Activated T-helper 1 cell treated with anti-CD3 and anti-CD28 coated beads, Interleukin-2, amount 50 U/mL, for 16 hours (primary cell): ENCODE results near the gene ZNF579.
A peak's percentile ranks its signal among the peaks of the same experiment; 100 is the strongest.

Source experiments
- DNase-seq, 2 donors: peaks; one replicate each; pipeline ENCODE4 v3.0.0-alpha.2; 2020; ENCODE audit warnings: low read depth in 1 of 2, low spot score in 1 of 2

Gene ZNF579

DNA sequence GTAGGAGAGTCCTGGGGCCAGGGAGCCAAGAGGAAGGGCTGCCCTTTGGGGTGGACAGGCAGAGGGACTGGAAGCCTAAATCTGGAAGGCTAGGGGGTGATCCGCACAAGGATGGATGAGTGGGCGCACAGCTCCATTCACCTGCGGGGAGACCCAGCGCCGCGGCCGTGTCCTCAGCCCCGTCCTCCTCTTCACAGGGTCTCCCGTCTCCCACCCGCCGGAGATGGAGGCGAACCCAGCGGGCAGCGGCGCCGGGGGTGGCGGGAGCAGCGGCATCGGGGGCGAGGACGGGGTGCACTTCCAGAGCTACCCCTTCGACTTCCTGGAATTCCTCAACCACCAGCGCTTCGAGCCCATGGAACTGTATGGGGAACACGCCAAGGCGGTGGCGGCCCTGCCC is 32.7 kb upstream of the ZNF579 start:
- no peak for DNase-seq

DNA sequence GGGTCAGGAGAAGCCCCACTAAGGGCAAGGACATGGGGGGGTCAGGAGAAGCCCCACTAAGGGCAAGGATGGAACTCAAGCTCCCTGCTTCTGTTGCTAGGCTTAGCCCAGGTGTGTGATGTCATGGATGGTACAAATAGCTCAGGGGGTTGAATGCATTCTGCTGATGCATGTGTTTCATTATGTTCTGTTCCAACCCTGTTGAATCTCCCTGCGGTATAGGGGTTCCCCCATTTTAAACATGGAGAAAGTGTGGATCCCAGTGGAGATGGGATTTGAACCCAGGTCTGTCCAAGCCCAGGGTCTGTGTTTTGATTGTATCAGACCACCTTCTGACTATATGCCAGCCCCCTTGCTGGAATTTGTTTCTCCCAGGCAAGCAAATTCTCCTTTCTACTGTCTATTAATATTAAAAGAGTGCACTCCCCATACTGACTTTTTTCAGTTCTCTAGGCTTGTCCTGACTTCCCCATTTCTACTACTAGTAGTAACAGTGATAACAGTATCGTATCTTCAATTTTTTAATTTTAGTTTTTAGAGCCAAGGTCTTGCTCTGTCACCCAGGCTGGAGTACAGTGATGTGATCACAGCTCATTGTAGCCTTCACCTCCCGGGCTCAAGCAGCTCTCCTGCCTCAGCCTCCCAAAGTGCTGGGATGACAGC is 31.5 kb upstream of the ZNF579 start:
- DNase-seq, result no peak

DNA sequence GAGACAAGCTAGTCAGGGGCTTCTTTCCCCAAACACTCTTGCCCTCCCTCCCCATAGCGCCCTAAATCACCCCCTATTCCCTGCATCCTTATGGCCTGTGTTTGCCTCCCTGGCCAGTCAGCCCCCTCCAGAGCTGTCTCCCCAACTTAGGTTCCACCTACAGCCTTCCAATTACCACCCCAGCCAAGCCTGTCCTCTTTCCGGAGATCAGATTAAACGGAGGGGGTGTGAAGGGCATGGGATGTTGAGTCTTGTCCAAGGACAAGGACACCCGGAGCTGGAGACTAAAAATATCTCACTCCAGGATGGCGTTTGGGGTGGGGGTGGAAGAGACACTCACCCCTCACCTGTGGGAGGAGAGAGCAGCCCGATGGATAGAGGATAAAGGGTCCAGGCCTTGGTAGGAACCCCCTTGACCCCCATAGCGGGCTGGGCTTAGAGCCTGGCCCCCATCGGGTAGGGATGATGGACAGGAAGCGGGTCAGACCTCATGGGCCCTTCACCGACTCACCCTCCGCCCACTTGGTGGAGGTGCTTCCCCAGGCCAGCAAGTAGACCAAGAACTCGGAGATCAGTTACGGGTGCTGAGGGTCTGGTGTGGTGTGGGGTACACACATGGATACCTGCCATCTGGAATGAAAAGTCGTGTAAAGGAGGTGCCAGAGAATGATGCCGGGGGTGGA is 30.8 kb upstream of the ZNF579 start:
- no peak for DNase-seq

DNA sequence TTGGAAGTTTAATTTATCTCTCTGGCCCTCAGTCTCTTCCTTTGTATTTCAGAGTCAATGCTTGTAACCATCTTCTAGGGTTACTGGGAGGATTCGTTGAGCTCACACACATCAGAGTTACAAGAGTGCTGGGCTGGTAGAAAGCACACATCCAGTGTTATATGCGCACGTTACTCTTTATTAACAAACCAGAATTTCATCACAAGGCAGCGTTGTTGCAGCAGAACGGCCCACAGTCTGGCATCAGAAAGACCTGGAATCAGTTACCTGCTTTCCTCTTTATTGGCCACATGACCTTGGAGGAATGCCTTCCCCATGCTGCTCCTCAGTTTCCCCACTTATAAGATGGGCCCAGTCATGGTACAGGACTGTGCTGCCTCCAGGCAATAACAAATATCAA is 28.7 kb upstream of the ZNF579 start:
- DNase-seq, result no peak

DNA sequence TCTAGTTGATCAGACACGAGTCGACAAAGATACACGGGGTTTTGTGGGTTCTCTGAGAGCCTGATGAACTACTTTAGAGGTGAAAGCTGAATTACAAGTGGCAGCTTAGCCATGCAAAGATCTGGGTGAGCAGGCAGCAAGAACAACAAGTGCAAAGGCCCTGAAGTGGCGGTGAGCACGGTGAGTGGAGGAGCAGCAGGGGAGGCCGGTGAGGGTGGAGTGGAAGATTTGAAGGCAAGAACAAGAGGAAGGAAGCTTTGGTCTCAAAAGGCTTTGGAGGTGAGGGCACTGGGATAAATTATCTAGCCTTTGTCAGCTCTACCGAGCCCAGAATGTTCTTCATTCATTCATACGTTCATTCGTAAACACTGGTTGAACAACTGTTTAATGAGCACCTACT is 26.2 kb upstream of the ZNF579 start:
- DNase-seq, result no peak

DNA sequence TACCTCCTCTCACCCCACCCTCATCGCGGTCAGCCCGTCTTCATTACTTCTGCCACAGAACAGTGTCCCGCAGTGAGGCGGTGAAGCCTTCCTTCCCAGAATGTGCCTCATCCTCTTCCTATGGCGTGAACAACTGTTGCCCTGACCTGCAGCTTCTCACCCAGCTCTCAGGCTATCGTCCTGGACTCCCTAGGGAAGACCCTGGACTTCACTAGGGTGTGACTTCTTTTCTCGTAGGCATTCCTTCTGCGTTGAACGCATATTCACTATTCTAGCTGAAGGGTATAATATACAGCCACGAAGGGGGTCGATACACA is 25.8 kb upstream of the ZNF579 start:
- no peak for DNase-seq

DNA sequence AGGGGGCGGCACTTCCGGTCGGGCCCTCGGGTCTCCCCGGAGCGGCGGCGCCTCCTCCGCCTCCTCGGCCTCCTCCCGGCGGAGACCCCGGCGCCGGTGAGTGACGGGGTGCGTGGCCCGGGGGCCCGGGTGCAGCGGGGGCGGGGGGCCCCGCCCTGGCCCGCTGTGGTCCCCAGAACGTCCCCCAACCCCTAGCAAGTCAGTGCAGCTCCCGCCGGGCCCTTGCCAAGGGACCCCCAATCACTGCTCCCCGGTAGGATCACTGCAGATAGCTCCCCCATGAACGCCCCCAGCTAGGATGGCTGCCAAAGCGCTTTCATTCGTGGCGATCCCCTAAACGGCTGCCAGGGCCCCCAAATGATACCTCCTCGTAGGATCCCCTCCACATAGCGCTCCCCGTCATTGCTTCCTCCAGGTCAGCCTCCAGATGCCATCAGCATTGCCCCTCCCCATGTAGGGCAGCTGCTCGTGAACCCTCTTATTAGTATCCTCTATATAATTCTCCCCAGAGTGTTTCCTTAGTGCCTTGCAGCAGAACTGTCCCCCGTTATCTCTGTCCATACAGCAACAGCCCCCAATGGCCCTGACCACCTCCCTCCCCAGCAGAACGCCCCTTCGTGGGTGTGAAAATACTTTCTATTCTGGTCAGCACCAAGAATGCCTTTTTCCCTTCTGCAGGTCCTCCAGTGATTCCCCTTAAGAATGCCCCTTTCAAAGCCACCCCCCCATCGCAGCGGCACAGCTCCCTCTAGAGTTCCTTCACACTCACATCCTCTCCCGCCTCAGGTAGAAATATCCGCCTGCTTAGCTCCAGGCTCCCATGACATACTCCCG is 25.2 kb upstream of the ZNF579 start, which contains the start of gene ZNF865:
ZNF865 (plus strand) TSS at position 11 of the 834 bp plus-strand sequence. CDS start 7,972 bp downstream, outside the sequence.
- peak; percentile 43 to 51 for DNase-seq

DNA sequence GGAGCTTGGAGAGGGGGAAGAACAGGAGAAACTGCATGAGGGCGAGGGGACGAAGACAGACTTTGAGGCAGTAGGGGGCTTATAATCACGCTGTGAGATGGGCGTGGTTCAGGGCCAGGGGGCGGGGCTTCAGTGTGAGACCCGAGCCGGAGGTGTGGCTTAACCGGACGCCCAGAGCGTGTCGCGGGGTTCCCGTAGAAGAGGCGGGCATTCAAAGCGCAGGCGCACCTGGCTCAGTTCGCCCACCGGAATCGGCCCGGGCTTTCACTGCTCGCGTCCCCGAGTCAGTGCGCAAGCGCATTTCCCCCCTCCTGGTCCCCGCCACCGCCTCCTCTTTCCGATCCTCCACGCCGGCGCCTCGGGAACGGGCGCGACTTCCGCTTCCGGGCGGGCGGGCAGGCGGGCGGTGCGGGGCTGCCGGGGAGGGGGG is 24.6 kb upstream of the ZNF579 start:
- peak; percentile 93 to 98 for DNase-seq

DNA sequence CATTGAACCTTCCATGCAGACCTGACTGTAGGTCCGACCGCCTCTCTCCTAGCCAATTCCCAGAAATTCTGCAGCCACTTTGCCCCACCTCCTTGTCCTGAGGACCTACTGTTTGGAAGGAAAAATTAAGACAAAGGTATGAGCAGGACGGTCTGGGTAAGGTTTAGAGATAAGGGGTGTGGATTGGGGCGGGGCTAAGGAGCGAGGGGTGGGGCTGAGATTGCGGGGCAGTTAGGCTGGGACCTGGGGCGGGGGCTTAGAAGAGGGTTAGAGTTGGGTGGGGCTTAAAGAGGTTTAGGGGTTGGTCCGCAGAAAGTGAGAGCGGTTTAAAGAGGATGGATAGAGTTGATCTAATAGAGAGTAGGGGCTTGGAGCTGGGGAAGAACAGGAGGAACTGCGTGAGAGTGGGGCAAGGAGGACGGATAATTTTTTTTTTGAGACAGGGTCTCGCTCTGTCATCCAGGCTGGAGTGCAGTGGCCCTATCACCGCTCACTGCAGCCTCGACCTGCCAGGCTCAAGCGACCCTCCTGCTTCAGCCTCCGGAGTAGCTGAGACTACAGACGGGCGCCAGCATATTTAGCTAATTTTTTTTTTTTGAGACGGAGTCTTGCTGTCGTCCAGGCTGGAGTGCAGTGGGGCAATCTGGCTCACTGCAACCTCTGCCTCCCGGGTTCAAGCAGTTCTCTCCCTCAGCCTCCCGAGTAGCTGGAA is 23.1 kb upstream of the ZNF579 start:
- DNase-seq, result no peak

DNA sequence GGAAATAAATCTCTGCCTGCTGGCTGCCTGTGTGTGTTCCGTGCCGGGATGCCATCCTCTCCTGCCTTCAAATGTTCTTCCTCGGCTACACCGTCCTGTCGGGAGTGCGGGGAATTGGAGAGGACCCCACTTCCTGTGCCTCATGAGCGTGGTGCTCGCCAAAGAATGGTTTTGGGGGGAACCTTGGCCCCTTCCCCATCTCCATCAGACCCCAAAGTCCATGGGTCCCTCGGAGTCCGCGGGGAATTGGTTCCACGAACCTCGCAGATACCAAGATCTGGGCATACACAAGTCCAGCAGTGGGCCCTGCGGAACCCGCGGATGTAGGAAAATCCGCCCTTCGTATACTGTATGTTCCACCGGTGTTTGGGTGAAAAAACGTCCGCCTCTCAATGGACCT is 22.5 kb upstream of the ZNF579 start:
- no peak for DNase-seq

DNA sequence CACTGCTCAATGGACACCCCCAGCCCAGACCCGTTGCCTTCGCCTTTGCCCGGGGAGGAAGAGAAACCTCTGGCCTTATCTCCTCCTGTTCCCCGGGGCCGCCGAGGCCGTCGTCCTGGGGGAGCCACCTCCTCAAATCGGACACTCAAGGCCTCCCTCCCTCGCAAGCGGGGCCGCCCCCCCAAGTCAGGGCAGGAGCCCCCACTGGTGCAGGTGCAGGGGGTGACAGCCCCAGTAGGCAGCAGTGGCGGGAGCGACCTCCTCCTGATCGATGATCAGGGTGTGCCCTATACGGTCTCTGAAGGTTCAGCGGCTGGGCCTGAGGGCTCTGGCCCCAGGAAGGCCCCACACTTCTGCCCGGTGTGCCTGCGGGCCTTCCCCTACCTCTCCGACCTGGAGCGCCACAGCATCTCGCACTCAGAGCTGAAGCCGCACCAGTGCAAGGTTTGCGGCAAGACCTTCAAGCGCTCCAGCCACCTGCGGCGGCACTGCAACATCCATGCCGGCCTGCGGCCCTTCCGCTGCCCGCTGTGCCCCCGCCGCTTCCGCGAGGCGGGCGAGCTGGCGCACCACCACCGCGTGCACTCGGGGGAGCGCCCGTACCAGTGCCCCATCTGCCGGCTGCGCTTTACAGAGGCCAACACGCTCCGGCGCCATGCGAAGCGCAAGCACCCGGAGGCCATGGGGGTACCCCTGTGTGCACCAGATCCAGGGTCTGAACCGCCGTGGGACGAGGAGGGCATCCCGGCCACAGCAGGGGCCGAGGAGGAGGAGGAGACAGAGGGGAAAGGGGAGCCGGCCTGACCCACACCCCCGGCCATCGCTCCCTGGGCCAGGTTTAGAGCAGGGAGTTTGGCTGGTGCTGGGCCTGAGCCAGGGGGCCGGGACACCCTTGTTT is 21.7 kb upstream of the ZNF579 start:
- no peak for DNase-seq

DNA sequence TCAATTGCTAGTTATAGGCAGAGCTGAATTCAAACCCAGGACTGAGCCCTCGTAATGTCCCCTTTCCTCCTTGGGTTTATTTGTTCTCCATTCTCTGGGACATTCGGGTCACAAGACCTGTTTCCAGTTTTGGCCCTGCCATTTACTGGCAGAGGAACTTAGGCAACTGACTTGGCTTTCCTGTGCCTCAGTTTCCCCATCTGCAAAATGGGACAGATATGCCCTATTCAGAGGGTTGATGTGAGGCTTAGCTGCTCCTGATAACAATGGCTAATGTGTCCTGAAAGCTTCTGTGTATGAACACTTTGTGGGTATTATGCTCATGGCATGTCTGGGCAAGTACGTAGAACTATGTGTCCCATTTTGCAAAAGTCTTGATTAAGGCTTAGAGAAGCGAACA is 20.4 kb upstream of the ZNF579 start:
- DNase-seq, result no peak

DNA sequence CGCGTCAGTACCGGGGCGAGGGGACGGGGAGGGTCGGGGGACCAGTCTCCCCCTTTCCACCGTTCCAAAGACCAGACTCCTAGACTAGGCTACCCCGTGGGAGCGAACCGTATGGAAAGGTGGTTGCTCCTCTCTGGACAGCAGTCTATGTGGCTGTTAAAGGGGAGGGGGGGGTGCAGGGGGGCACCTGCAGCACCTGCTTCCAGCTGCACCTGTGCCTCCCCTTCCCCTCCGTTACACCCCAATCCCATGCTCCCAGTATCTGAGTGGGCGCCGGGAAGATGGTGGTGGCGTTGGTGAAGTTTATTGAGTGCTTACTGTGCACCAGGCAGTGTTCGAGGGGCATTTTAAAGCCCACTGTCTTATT is 20.0 kb upstream of the ZNF579 start:
- no peak for DNase-seq

DNA sequence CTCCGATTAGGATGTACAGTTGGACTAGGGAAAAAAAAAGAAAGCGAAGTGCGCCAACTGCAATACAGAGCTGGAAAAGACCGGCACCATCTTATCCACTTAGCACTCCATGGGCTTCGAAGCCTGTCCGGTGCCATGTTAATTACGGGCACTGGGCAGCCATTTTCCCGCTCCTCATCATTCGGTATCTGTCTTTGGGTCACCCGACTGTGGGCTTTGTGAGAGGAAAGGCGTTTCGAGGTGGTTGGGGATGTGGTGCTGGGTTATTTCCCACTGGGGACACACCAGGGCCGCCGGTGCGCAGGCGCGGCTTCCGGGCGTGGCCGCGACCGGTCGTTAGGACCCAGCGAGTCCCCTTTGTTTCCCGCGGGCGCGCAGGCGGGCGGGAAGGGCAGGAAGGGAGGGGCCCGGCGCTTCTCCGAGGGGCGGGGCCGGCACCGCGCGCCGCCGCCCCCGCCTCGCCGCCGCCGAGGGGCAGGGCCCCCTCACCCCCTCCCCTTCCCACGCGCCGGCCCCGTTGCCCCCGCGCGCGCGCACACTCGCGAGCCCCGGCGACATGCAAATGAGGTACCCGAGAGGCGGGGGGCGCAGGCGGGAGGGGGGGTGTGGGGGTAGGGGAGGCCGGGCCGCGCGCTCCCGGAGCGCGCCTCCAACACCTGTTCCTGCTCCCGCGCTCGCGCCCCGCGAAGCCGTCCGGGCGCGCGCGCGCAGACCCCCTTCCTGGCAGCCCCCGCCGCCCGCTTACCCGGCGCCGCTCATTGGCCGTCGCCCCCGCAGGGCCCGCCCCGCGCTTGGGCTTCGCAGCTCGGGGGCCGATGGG is 19.4 kb upstream of the ZNF579 start, which contains the start of gene ZNF524:
ZNF524 (plus strand) TSS at position 447 of the 820 bp plus-strand sequence. CDS start 1,825 bp downstream, outside the sequence.
- peak; percentile 60 to 77 for DNase-seq

DNA sequence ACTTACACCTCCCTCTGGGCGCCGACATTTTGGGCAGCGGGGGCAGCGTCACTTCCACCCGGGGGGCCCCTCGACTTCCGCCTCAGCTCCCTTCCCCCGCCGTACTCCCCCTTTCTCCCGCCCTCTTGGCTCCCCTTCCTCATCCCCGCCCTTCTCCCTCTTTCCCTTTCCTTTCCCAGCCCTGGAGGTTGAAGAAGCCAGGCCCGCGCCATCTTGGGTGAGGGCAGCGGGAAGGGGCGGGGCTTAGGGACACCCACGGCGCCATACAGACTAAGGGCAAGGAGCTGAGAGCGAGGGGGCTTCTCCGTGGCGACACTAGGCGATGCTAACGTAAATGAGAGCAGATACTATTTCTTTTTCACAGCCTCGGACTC is 18.8 kb upstream of the ZNF579 start, which contains the start of gene FIZ1:
FIZ1 (minus strand) TSS at position 50 of the 374 bp plus-strand sequence. CDS start 1,652 bp downstream, outside the sequence.
- peak; percentile 89 to 92 for DNase-seq

DNA sequence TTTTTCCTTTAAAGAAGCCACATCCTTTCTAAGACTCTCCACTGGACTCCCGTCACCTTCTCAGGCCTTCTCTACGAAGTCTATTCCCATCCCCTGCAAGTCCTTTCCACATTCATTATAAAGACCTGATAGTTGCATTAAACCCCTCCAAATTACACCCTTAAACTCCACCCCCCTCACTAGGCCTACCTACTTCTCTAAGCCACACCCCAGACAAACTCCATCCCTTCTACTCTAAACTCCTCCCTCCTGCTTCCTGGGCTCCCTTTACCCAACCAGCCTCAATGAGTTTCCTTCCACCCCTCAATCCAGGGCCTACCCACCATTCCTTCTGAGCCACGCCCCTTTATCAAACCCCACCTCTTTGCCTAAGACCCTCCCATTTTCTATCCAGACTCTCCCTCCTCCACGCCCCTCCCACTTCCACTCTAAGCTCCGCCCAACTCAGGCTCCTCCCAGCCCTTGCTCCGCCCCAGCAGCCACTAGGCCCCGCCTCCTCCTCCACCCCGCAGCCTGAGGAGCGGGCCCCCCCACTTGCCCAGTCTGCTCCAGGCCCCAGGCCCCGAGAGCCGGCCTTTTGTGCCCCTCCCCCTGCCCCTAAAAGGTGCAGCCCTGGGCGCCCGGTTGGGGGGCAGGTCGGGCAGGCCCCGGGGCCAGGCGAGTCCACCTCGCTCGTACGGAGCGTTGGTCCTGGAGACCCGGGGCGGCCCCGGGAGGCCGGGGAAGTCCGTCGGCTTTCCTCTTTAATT is 18.2 kb upstream of the ZNF579 start:
- DNase-seq, result peak; percentile 74 to 86

DNA sequence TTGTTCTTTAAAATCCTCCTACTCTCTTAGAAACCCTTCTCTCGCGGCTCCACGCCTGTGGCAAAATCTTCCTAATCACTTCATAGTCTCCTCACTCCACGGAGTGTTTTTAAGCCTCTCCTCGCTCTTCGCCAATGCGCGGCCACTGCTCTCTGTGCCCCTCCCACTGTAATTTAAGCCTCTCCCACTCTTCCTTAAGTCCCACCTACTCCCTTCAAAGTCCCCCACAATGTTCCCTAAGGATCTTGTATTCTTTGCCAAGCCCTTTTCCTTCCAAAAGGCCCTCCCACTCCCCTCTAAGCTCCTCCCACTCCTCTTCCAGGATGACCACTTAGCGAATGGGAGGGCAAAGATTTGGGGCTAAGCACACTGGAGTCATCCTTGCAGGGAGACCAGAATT is 17.4 kb upstream of the ZNF579 start:
- no peak for DNase-seq

DNA sequence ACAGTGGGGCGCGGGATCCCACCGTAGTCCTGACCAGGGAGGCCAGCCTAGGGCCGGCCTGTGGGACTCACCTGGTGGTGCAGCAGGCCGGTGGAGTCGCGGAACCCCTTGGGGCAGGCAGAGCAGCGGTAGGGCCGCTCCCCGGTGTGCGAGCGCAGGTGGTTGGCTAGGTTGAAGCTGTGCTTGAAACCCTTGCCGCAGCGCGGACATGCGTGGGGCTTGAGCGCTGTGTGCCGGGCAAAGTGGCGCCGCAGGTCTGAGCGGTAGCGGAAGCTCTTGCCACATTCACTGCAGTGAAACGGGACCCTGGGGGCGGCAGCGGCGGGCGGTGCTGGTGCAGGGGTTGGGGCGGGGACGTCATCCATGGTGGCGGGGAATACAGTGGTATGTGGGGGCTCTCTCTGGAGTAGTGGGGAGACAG is 16.9 kb upstream of the ZNF579 start:
- DNase-seq, result no peak

DNA sequence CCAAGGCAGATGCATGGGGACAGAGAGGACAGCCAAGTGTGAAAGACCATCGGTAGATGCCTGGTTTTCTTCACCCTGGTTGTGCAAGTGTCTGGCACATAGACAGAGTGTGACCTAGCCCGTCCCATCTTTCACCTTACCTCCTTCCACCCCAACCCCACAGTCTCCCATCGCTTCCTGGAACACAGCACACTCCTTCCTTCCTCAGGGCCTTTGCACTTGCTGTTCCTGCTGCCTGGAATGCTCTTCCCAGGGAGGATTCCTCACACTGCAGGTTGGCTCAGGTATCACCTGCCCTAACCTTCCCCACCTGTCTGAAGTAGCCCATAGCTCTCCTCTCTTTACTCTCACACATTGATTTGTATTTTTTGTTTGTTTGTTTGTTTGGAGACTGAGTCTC is 15.7 kb upstream of the ZNF579 start:
- DNase-seq, result no peak
